Activated CD8-positive, alpha-beta memory T cell treated with anti-CD3 and anti-CD28 coated beads, Interleukin-2, amount 50 U/mL, for 1 hour (primary cell): ENCODE measurements around the gene CAPRIN2.

Experiments used
- DNase-seq: peaks from one replicate; pipeline ENCODE4 v3.0.0-alpha.2; 2020; ENCODE audit errors: extremely low read depth

CAPRIN2 gene

DNA sequence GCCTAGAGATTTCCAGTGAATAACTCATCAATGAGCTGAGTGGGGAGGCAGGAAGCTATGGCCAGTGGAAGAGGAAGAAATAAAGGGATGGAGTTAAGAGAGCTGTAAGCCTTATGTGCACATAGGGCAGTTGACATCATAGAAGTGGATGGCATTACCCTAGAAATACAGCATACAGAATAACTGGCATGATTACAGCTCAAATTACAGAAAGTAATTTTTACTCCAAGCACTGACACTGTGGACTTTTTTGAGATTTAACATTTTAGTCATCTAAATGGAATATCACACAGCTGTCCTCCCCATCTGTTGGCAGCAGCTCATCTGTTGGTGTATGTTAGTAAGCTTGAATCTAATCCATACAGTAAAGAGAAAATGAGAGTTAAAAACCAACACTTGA lies 53.7 kb downstream of the CAPRIN2 start:
- no peak for DNase-seq

GRCh38 chr12:30700216-30700900 lies 54.4 kb downstream of the CAPRIN2 start:
- DNase-seq, result no peak

GRCh38 chr12:30698346-30698745 lies 56.4 kb downstream of the CAPRIN2 start:
- DNase-seq, result no peak

DNA sequence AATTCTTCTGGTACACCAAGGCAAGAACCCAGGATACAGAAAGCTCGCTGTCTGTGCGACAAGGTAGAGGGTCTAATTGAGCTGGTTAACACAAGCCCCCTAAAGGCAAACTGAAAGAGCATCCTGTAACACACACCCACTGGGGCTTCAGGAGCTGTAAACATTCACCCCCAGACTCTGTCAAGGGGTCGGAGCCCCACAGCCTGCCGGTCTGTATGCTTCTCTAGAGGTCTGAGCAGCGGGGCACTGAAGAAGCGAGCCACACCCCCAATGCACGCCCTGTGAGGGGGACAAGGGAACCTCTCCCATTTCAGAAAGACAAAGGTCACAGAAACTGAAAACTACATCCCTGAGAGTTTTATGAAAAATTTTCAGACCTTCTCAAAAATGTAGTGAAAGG lies 57.8 kb downstream of the CAPRIN2 start:
- DNase-seq, result no peak

DNA sequence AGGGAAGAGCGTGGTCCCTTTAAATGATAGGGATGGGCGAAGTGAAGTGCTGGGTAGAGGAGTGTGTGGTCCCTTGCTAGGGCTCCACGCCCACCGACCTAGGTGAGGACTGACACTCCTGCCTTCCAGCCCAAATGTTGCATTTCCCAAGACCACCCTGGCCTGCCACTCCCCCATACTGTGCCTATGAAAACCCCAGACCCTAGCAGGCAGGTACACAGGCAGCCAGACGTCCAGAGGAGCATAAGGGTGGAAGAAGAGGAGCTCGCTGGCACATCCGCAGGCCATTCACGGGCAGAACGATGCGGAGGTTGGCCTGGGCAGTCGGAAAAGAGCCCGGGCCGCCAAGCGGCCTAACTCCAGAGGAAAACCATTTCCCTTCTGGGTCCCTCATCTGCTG lies 58.3 kb downstream of the CAPRIN2 start:
- no peak for DNase-seq

- no peak for DNase-seq
Observed at GRCh38 chr12:30696103-30696408, 58.7 kb downstream of the CAPRIN2 start.

- peak; percentile 73 for DNase-seq
Observed at GRCh38 chr12:30695199-30696102, 59.3 kb downstream of the CAPRIN2 start, which contains the start of gene IPO8. Gene IPO8, minus strand, starts transcription at chr12:30695869. Its CDS starts 222 bp downstream, at chr12:30695647.

- no peak for DNase-seq
Observed at GRCh38 chr12:30694412-30695198, 60.1 kb downstream of the CAPRIN2 start.

GRCh38 chr12:30692470-30692869 lies 62.3 kb downstream of the CAPRIN2 start:
- DNase-seq, result no peak

DNA sequence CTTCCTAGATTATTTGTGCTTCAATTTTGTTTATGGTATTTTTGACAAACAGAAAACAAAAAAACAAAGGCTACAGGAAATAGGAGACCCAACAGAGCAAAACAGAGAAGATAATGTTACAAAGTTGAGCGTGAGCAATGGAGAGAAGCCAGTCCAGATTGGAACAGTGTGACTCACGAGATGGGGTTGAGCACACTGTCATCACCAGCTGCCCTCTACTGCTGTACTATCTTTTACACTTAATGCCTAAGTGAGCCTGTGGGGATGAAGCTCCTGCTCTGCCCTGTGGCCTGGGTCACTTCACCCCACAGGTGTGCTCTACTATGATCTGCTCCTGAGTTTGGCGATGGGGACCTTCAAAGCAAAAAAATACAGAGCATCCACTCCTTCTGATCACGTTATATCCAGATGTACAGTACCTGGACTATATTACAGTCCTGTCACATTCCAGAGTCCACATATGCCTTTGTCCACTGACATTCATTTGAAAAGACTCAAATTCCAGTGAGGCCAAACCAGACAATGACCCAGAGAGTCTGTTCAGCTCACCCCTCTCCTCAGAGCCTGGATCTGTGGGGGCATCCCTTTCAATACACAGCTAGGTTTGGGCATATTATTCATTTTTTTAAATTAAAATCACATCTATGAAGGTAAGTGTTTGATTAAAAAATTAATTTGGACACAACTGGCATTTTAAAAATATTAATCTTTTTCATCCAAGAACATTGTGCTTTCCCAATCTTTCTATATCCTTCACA lies 63.5 kb downstream of the CAPRIN2 start:
- DNase-seq, result no peak

DNA sequence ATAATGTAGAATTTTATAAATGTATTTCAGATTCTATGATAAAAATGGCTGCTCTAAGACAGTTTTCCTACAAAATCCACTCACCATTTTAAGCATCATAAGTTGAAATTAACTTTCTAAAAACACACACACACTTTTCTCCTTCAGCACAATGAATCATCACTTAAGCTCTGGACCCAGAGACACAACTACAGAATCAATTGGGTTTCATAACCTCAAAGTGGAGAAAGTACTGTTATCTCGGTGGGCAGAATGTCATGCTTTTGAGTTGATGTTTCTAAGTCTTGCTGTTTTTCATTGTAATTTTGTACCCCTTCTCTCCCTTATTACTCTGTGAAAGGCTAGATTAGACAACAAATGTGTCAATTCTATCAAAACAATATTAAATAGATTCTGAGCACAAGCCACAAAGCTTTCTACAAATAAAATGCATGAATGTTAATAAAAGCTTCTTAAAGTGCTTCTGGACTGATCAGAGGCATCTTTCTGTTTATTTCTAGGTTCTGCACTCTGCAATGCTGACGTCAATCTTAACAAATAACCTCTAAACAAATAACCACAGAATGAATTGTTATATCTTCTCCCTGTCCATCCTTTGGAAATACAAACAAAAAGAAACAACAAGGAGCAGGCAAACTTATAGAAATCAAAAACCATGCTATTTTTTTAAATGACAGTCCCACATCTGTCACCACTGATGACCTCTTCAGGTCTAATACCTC lies 67.3 kb downstream of the CAPRIN2 start:
- DNase-seq, result no peak

DNA sequence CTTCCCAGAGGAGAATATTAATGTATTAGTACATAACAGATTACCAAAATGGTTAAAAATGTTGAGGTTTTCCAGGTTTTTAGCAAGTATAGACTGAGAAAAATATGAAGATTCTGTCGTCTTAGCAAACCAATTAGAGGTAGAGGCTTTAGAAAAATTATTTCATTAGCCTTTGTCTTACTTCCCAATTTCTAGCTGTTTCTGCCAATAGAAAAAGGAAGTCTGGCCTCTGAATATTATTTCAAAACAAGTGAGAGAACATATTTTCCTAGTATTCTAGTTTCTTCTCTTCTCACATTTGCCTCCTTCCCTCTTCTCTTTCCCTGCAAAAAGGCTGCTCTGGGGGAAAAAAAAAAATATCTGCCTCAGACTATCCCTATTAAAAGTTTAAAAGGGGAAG lies 75.5 kb downstream of the CAPRIN2 start:
- no peak for DNase-seq

DNA sequence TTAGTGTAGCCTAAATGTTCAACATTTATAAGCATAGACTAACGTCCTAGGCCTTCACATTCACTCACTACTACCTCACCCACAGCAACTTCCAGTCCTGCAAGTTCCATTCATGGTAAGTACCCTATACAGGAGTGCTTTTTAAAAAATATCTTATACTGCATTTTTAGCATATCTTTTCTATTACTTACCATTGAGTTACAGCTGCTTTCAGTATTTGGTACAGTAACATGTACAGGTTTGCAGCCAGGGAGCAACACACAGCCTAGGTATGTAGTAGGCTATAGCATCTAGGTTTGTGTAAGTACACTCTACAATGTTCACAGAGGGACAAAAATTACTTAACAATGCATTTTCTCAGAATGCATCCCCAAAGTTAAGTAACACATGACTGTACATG lies 76.5 kb downstream of the CAPRIN2 start:
- no peak for DNase-seq

DNA sequence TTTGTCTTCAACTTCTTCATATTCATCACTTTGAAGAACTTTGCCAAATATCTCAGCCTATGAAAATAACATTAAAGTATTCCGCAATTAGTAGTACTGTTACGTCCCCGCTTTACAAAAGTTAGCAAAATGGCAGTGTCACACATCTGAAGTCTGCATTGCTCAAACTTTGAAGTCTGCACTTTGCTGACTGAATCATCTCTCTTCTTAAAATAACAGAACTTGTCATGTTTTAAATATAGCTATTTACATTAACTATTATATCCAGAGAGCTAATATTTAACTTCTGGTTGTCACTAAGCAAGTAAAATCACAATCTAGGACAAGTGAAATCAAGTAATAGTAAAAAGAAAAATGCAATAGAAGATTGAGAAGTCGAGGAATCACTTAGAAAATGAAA lies 93.5 kb downstream of the CAPRIN2 start:
- DNase-seq, result no peak
